NCI-H526 (cell line): Measurements from ENCODE around the gene MED15.

Source experiments
- DNase-seq, 2 experiments: peaks; one replicate each; lab custom pipeline; 2025; lab: John Stamatoyannopoulos, UW

Gene MED15

DNA sequence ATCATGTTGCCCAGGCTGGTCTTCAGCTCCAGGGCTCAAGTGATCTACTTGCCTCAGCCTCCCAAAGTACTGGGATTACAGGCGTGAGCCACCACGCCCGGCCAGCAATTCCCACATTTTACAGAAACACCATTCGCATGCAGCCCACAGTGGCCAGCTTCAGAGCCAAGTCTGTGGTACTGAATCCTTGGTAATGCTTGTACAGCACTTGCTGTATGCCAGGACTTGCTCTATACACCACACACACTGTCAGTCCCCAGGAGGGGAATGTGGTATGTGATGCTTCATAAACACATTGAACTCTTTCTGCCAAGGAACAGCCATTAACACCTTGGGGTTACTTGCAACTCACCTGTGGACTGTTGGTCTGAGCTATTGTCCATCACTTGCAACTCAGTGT is 119.4 kb downstream of the MED15 start:
- DNase-seq: no peak

GRCh38 chr22:20627432-20627831 is 120.0 kb downstream of the MED15 start:
- DNase-seq: no peak

- no peak for DNase-seq
Measured at GRCh38 chr22:20628081-20628939, 120.9 kb downstream of the MED15 start.

- no peak for DNase-seq
Measured at GRCh38 chr22:20629401-20629800, 122.0 kb downstream of the MED15 start.

- no peak for DNase-seq
Measured at GRCh38 chr22:20630873-20631617, 123.6 kb downstream of the MED15 start.

- DNase-seq: no peak
Measured at GRCh38 chr22:20632082-20632481, 124.7 kb downstream of the MED15 start.

- DNase-seq: no peak
Measured at GRCh38 chr22:20632518-20632917, 125.1 kb downstream of the MED15 start.

DNA sequence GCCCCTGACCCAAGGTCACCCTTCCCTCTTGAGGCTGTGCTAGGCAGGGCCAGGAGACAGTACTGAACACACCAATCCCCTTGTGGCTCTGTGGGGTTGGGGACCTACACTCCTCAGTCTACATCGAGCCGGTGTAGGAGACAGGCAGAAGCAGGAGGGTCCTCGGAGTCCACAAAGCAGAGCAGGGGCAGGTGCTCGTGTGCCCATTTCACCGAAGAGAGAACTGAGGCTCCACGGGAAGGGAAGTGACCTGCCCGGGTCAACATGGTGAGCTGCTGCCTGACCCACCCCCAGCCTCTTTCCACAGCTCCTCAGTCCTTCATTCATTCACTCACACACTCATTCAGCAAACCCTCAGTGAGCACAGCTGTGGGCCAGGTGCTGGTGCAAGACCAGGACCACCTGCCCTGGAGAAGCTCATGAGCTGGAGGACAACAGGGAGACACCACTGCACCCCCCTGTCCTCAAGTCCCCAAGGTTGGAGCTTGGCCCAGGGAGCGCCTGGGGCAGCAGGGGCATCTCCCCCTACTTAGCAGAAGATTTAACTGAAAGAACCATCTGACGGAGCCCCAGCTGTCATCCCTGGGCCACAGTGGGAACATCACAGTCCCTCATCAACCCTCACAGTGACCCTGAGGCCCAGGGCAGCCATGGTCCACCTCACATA is 127.3 kb downstream of the MED15 start:
- DNase-seq: no peak

DNA sequence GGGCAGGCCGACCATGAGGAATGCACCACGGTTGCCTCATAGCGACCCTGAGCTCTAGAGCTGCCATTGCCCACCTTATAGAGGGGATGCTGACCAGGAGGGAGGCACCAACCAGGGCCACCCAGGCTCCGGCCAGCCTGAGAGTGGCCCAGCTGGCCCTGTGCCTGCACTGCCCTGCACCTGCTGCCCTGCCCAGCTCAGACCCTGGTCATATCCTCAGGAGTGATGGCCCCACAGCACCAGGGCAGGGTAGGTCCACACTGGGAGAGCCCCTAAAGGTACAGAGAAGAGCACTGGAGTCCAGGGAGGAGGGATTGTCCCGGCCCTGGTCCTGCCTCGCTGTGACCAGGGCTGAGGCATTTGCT is 127.8 kb downstream of the MED15 start:
- DNase-seq: no peak

DNA sequence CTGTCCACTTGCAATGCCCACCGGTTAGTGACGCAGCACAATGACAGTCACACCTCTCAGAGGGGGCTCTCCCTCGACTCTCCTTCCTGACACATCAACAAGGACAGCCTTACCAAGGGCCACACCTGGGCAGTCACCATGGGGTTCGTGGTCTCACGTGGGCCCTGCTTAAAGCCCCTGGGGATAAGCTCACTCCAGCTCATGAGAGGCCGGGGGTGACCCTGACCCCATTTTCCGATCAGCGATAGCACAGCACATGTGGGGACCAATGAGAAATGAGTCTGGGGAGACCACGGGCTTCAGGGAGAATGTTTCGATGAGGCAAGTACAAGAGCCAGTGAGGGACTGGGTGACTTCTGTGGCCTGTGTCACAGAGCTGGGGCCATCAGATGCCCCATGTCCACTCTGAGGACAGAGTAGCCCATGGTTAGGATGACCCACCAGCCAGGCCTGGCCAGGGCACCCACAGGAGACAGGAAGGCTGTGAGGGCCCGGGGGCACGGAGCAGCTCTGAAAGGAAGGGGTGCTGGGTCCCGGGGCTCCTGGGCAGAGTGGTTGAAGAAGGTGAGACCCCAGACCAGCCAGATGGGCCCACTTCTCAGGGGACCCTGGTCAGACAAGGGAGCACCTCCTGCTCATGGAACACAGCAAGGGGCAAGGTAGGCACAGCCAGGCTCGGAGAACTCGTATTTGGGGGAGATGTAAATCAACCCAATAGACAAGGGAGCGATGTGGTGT is 128.8 kb downstream of the MED15 start:
- DNase-seq: no peak

DNA sequence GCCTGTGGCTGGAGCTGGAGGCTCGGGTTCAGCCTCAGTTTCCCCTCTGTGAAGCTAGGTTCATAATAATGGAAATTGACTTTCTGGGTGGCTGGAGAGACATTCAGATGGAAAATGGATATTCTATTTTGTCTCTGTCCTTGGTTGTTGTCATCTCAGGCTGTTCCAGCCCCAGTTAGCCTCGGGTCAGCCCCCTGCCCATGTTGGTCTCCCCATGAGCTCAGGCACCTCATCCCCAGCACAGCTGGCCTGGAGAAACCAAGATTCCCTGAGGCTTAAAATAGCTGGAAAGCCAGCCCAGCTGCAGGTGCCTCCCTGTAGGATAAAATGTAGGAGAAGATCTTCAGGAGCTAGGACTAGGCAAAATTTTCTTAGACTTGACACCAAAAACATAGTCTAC is 129.5 kb downstream of the MED15 start:
- no peak for DNase-seq
